GM12892 (cell line): ENCODE results near the gene PET100. TPM values are rescaled to one million over a fixed set of nuclear protein-coding genes. Genes with fewer than 3 reads are reported as not detected.
A peak's percentile ranks its signal among the peaks of the same experiment; 100 is the strongest.

Source experiments
- DNase-seq: peaks from one replicate; pipeline ENCODE4 v3.0.0; 2011; ENCODE audit not compliant: insufficient read length
- FAIRE-seq: peaks from 2 replicates; lab custom pipeline; 2011; peaks lifted over from hg19 to GRCh38; lab: Jason Lieb, UNC
- POLR2A ChIP-seq: IDR thresholded peaks from 2 replicates; pipeline ENCODE4 v1.6.1; 2011; ENCODE audit warnings: low read depth, low read length, control low read depth
- POLR2AphosphoS5 ChIP-seq: IDR thresholded peaks from 2 replicates; pipeline ENCODE4 v1.6.1; 2011; ENCODE audit warnings: low read depth, low read length, control low read depth
- TAF1 ChIP-seq: IDR thresholded peaks from 2 replicates; pipeline ENCODE4 v1.6.1; 2011; ENCODE audit warnings: low read depth, mild to moderate bottlenecking, control low read depth, low read length, borderline replicate concordance
- polyA plus RNA-seq: library from polyadenylated mRNA; unstranded; fragments of >200 nt; gene quantifications from one replicate; pipeline ENCODE4 v1.2.1, GENCODE V29; 2012; ENCODE audit warnings: missing spikeins, inconsistent platforms; ENCODE audit not compliant: missing spikeins

Gene PET100
- polyA plus RNA-seq, result 125 TPM

- peak; percentile 44; the same call in 1 of the 2 replicates for TF ChIP-seq POLR2AphosphoS5
- peak; percentile 75 for TF ChIP-seq TAF1
- TF ChIP-seq POLR2A, result peak; percentile 69; the same call in 1 of the 2 replicates
- FAIRE-seq (peak; percentile 100), DNase-seq (peak; percentile 98)
These were observed at the start of gene PET100, which contains the start of gene XAB2 for GRCh38 chr19:7629347-7630054. Gene PET100, plus strand, starts transcription at chr19:7629793. Its CDS starts 41 bp downstream, at chr19:7629834. Gene XAB2, minus strand, starts transcription at chr19:7629545. Its CDS starts 18 bp downstream, at chr19:7629527.

GRCh38 chr19:7582446-7582845 lies 47.1 kb upstream of the PET100 start:
- DNase-seq (no peak), FAIRE-seq (no peak)
- TF ChIP-seq POLR2AphosphoS5 (no peak), TAF1 (no peak), POLR2A (no peak)

- no peak for DNase-seq
- no peak for FAIRE-seq
- TF ChIP-seq TAF1, result no peak
These were observed 39.8 kb upstream of the PET100 start for GRCh38 chr19:7589822-7590221.

DNA sequence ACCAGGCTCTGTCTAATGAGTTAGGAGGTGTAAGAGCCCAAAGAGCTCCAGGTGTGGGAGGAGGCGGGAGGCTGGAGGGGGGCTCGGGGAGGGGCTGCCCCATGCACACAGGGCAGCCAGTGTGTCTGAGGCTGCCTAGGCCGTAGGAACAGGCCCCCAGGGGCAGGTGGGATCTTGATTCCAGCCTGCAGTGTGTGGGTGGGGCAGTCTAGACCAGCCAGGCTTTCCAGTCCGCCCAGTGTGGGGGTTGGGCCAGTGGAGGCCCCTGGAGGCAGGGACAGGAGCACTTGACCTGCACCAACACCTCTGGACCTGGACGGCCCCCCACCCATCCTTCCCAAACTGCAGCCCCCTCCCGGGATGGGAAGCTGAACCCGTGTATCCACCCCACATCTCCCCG lies 39.3 kb upstream of the PET100 start:
- no peak for DNase-seq
- FAIRE-seq, result no peak
- TF ChIP-seq TAF1 (no peak), POLR2AphosphoS5 (no peak)

DNA sequence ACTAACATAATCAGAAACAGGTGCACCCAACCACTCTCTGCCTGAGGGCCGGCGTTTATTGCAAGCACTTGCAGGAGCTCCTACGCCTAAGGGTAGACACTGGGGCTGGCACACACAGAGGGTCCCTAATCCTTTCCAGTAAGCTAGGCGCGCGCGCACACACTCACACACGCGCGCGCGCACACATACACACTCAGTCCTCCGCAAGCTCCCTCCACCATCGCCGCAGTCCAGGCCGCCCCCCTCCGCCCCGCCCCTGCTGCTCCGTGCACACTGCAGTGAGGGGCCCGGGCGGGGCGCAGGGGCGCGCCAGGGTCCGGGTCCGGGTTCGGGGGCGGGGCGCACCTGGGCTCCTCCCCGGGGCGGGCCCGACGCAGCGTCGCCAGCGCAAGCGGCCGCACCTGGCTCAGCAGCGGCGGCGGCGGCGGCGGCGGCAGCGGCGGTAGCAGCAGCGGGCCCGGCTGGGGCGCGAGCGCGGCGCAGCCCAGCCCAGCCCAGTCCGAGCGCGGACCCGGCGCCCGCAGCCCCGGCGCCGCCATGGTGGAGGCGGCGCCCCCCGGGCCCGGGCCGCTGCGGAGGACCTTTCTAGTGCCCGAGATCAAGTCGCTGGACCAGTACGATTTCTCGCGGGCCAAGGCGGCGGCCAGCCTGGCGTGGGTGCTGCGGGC lies 34.0 kb upstream of the PET100 start, which contains the start of gene CAMSAP3:
Gene CAMSAP3, plus strand, starts transcription at position 398 of the 668 bp plus-strand sequence. Its CDS starts 140 bp downstream, at position 538.
- DNase-seq, result no peak
- no peak for FAIRE-seq
- TF ChIP-seq POLR2A (no peak), POLR2AphosphoS5 (no peak), TAF1 (no peak)

DNA sequence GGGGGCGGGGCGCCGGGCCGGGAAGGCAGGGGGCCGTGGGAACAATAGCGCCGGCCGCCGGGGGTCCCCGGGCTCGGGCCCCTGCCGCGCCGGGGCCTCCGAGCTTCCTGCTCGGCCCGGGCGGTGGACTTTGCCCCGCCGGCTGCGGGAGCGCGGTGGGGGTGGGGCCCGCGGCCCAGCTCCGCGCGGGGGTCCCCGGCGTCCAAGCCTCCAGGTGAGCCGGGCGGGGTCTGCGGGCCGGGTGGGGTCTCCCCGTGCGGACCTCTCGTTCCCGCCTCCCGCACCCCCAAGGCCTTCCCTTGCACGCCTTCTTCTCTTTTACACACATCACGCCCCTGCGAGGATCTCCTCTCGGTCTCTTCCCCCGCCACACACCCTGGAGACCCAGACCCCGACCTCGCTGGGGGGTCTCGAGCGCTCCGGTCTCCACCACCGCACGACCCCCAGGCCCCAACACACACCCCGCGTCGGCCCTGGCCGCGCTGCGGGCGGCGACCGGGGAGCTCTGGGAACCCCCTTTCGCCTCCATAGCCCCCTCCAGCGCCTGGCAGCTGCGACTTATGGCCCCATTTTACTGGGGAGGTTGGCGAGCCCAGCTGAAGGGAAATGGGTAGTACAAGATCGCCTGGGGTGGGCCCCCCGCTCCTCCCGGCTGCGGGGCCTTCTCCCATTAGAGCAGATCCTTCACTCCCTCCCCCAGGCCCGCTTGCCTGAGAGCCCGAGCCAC lies 33.2 kb upstream of the PET100 start:
- no peak for DNase-seq
- FAIRE-seq, result no peak

DNA sequence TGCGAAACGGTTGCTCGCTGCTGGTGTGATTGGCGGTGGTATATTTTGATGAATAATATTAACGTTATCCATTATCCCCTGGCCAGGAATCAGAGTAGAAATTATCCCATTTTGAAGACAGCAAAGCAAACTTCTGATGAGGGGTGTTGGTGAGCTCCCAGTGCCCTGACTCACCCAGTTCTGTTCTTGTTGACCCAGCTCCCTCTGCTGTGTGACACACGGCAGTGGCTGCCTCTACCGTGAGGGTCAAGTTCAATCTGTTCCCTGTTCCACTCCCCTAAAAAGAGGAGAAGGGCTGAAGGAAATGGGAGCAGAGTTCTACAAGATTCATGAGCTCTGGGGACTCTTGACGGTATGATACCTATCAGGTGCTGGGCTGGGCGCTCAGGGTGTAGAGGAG lies 31.9 kb upstream of the PET100 start:
- TF ChIP-seq POLR2A, result no peak
- no peak for TF ChIP-seq POLR2AphosphoS5
- no peak for TF ChIP-seq TAF1
- FAIRE-seq (no peak), DNase-seq (no peak)

More for the DNA sequence above, 33.2 kb upstream of the PET100 start:
- TF ChIP-seq TAF1, result no peak
- no peak for TF ChIP-seq POLR2A
- TF ChIP-seq POLR2AphosphoS5, result no peak

DNA sequence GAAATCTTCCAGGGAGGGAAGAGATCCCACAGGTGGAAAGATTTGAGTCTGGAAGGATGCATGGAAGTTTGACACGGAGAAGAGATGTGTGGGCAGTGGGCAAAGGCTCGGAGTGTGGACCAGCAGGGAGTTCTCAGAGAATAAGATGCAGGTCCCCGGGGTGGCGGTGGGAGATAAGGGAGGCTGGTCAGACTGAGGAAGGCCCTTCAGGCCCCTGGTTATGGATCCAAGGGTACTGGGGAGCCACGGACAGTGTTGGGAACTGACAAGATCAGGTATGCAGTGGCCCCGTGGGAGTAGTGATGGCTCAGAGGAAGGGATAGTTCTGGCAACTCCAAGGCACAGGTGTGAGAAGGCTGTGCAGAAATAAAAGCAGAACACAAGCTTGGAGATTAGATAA lies 31.4 kb upstream of the PET100 start:
- no peak for TF ChIP-seq POLR2AphosphoS5
- no peak for TF ChIP-seq POLR2A
- TF ChIP-seq TAF1, result no peak
- FAIRE-seq (no peak), DNase-seq (no peak)

DNA sequence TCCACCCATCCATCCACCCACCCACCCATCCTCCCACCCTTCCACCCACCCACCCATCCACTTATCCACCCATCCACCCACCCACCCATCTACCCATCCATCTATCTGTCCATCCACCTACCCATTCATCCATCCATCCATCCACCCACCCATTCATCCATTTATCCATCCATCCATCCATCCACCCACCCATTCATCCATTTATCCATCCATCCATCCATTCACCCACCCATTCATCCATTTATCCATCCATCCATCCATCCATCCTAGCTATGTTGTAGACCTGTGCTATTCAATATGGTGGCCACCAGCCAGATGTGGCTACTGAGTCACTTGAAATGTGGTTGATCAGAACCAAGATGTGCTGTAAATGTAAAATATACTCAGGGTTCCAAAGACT lies 28.9 kb upstream of the PET100 start:
- no peak for FAIRE-seq
- TF ChIP-seq TAF1, result no peak
- TF ChIP-seq POLR2AphosphoS5, result no peak
- no peak for TF ChIP-seq POLR2A
- no peak for DNase-seq

GRCh38 chr19:7602240-7602934 lies 27.2 kb upstream of the PET100 start:
- FAIRE-seq (no peak), DNase-seq (no peak)
- TF ChIP-seq POLR2AphosphoS5 (no peak), TAF1 (no peak), POLR2A (no peak)
